AG10803 (cell line): ENCODE measurements around the gene FAM151B.

Experiments used
- DNase-seq: peaks from one replicate; pipeline ENCODE4 v3.0.0; 2010; ENCODE audit warnings: low read depth
- H3K4me3 ChIP-seq: 2 replicates; pipeline ENCODE4 v1.5.1; 2011; ENCODE audit warnings: mild to moderate bottlenecking, low read length, control low read depth
- CTCF ChIP-seq: conservative IDR thresholded peaks from 2 replicates; pipeline ENCODE4 v1.5.1; 2011; ENCODE audit warnings: mild to moderate bottlenecking, low read length, control low read depth, inconsistent platforms

FAM151B gene

GRCh38 chr5:80503641-80504040, 15.7 kb downstream of the FAM151B start:
- no peak for DNase-seq
- H3K4me3 ChIP-seq = no peak overlapping the region
- no peak for TF ChIP-seq CTCF

GRCh38 chr5:80504833-80505232, 16.9 kb downstream of the FAM151B start:
- no peak for DNase-seq
- no peak for TF ChIP-seq CTCF
- no peak overlapping the region for H3K4me3 ChIP-seq

- no peak overlapping the region for H3K4me3 ChIP-seq
- no peak for DNase-seq
- TF ChIP-seq CTCF = no peak
Measured at GRCh38 chr5:80507663-80508062, 19.8 kb downstream of the FAM151B start.

GRCh38 chr5:80508844-80509243, 20.9 kb downstream of the FAM151B start:
- DNase-seq = no peak
- TF ChIP-seq CTCF = no peak
- H3K4me3 ChIP-seq = no peak overlapping the region

- no peak for DNase-seq
- H3K4me3 ChIP-seq = no peak overlapping the region
- TF ChIP-seq CTCF = no peak
Measured at GRCh38 chr5:80509362-80509761, 21.5 kb downstream of the FAM151B start.

- no peak overlapping the region for H3K4me3 ChIP-seq
- no peak for TF ChIP-seq CTCF
- DNase-seq = peak; percentile 46
Measured at GRCh38 chr5:80516826-80517225, 28.9 kb downstream of the FAM151B start.

GRCh38 chr5:80540691-80541090, 52.8 kb downstream of the FAM151B start:
- DNase-seq = peak; percentile 9
- no peak for TF ChIP-seq CTCF
- H3K4me3 ChIP-seq = no peak overlapping the region
